ENCODE results near the gene KCNAB2. TPM values are rescaled to one million over a fixed set of nuclear protein-coding genes. Genes with fewer than 3 reads are reported as not detected.
A peak's percentile ranks its signal among the peaks of the same experiment; 100 is the strongest.

The KCNAB2 gene
- polyA plus RNA-seq, 1 donor = 3.5 TPM

GRCh38 chr1:6109688-6110087 is 64.0 kb downstream of the KCNAB2 start:
- no peak for DNase-seq

DNA sequence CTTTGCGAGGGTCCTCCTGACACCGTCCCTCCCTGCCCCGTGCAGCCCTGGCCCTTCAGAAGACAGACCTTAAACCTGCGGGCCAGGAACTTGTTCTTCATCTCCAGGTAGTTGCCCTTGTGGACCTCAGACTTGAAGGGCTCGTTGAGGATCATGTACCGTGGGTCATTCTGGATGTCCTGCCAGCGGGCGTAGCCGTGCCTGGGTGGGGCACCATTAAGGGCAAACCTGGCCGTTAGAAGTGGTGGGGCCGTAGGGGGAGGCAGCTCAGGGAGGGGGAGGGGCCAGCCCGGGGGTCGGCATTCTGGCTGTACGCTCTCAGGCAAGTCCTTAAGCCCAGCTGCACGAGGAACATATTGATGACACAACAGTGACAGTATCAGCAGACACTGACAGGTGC is 64.6 kb downstream of the KCNAB2 start:
- DNase-seq = no peak

GRCh38 chr1:6111571-6111970 is 65.9 kb downstream of the KCNAB2 start:
- no peak for DNase-seq

DNA sequence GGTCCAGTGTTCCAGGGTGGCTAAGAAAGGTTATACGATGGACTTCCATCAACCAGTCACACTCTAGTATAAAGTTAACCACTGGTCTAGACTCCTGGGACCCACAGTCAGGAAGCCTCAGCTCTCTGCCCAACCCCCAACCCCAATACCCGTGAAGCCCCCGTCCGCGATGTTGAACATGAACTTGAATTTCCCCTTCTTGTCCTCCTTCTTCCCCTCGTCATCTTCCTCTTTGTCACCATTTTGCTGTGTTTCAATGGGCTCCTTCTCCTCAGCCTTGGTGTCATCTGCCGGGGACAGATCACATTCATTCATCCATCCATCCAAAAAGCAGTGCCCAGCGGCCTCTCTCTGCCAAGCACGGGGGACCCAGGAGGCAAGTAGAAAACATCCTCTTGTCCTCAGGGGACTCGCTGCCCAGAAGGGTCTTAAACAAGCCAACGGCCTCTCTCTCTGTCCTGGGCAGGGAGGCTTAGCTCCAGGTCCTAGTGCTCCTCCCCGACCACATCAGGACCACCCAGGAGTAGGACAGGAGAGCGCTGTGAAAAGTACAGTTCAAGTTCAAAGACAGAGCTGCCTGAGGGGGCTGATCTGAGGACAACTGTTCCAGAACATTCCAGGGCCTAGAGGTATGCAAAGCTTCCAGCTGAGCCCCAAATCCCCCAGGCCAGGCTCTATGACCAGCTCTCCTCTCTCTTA is 66.5 kb downstream of the KCNAB2 start:
- no peak for DNase-seq

GRCh38 chr1:6112690-6113005 is 67.0 kb downstream of the KCNAB2 start:
- DNase-seq = no peak

DNA sequence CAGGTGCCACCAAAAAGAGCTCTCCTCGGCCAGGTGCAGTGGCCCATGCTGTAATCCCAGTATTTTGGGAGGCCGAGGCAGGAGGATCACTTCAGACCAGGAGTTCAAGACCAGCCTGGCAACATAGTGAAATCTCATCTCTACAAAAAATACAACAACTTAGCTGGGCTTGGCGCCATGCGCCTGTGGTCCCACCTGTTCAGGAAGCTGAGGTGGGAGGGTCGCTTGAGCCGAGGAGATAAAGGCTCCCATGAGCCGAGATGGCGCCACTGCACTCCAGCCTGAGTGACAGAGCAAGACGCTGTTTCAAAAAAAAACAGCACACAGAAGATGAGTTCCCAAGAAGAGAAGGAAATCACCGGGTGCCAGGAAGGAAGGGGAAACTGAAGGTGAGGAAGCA is 67.4 kb downstream of the KCNAB2 start:
- DNase-seq = no peak

GRCh38 chr1:6113745-6114144 is 68.1 kb downstream of the KCNAB2 start:
- no peak for DNase-seq

DNA sequence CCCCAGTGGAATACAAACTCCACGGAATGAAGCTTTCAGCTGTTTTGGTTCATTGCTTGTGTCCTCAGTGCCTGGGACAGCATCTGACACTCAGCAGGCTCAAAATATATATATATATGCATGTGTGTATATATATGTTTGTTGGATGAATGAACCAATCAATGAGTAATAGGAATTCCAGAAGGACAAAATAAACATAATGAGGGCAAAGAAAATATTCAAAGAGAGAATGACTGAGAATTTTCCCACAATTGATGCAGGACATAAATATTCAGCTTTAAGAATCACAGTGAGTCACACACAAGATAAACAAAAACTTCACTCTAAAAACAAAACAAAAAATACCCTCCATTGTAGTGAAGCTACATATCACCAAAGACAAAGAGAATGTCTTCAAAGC is 70.4 kb downstream of the KCNAB2 start:
- DNase-seq = no peak

- no peak for DNase-seq
Observed at GRCh38 chr1:6117064-6117463, 71.4 kb downstream of the KCNAB2 start.

GRCh38 chr1:6117624-6118023 is 71.9 kb downstream of the KCNAB2 start:
- no peak for DNase-seq

DNA sequence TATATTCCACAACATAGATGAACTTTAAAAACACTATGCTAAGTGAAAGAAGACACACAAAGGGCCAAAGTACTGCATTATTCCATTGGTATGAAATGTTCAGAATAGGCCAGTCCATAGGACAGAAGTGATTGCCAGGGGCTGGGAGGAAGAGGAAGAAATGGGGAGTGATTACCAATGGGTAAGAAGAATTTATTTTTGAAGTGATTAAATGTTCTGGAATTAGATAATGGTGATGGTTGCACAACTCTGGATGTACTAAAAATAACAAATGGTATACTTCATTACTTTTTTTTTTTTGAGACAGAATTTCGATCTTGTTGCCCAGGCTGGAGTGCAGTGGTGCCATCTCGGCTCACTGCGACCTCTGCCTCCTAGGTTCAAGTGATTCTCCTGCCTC is 72.7 kb downstream of the KCNAB2 start:
- no peak for DNase-seq

DNA sequence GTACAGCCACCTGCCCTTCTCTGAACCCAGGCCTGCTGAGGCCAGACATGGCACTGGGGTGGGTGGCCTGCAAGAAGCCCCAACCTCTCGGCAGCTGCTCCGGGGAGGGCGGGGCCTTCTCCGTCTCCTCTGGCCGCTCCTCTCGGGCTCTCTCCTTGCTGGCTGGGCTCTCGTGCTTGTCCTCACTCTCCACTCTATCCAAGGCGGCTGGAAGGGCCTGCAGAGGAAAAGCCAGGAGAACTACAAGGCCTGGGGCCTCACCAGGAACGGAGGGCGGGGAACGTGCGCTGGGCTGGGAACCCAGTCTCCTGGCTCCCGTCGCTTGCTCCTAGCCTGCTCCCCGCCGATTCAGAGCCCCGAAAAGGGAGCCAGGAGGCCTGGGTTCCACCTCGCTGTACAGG is 75.3 kb downstream of the KCNAB2 start:
- no peak for DNase-seq

GRCh38 chr1:6121651-6122370 is 76.1 kb downstream of the KCNAB2 start:
- DNase-seq = no peak

DNA sequence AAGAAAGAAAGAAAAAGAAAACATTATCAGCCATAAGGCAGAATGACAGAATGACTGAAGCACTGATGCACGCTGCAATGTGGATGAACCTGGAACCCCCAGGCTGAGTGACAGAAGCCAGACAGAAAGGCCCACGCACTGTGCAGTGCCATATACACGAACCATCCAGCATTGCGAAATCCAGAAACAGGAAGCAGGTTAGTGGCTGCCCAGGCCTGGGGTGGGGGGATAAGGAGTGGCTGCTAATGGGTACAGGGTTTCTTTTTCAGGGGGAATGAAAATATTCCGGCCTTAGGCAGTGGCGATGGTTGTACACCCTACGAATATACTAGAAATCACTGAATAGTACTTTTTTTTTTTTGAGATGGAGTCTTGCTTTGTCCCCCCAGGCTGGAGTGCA is 77.4 kb downstream of the KCNAB2 start:
- no peak for DNase-seq

- DNase-seq = no peak
Observed at GRCh38 chr1:6123816-6124215, 78.1 kb downstream of the KCNAB2 start.

DNA sequence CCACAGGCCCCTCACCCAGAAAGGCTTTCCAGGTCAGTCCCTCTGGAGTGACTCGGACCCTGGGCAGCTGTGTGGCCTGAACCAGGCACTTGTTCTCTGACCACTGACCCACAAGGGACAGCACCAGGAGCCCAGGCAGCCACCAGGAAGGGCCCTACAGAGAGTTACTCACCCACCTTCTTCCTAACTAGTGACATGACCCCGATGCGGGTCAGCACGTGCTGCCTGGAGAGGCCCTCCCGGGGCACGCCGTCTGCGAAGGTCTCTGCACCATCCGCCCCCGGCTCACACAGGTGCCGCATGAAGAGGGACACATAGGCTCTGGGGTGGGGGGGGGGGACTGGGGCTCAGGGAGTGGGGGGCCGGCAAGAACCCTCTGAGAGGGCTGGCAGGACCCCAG is 78.7 kb downstream of the KCNAB2 start:
- DNase-seq = no peak

- DNase-seq = no peak
Observed at GRCh38 chr1:6124746-6125365, 79.2 kb downstream of the KCNAB2 start.

DNA sequence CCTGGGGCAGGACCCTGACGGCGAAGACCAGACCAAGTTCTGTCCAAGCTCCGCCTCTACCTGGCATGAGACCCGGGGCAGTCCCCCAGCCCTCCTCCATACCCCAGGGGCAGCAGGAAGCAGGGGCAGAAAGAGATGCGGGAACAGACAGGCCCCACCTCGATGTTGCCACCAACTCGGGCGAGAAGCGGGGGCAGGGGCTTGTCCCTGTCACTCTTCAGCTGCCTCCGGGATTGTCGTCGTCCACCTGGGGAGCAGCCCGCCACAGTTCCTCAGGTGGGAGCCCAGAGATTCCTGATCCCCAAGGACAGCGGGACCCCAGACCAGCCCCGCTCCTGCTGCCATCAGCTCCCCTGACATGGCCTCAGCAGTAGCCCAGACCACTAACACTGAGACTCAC is 79.7 kb downstream of the KCNAB2 start:
- DNase-seq = no peak

- no peak for DNase-seq
Observed at GRCh38 chr1:6126028-6126427, 80.3 kb downstream of the KCNAB2 start.

- no peak for DNase-seq
Observed at GRCh38 chr1:6126521-6127067, 80.9 kb downstream of the KCNAB2 start.

GRCh38 chr1:6127587-6128163 is 82.0 kb downstream of the KCNAB2 start:
- peak; percentile 50 for DNase-seq

GRCh38 chr1:6128276-6129081 is 82.8 kb downstream of the KCNAB2 start:
- no peak for DNase-seq
